Mononuclear cell (primary cell): Measurements from ENCODE around the gene FRS3. TPM values are rescaled to one million over a fixed set of nuclear protein-coding genes. Genes with fewer than 3 reads are reported as not detected.

Experiments used
- H3K27me3 ChIP-seq: 2 replicates; pipeline ENCODE4 v1.6.0; 2011; ENCODE audit warnings: low read length, control low read depth; ENCODE audit not compliant: insufficient read depth
- H3K4me1 ChIP-seq: 2 replicates; pipeline ENCODE4 v1.5.1; 2011; ENCODE audit warnings: mild to moderate bottlenecking, low read length, control low read depth; ENCODE audit not compliant: insufficient read depth
- H3K4me3 ChIP-seq: 2 replicates; pipeline ENCODE4 v1.5.1; 2011; ENCODE audit warnings: mild to moderate bottlenecking, low read length, moderate library complexity
- H3K9me3 ChIP-seq: 2 replicates; pipeline ENCODE4 v1.5.1; 2011; ENCODE audit warnings: low read depth, mild to moderate bottlenecking, control low read depth, low read length
- total RNA-seq: library from RNA; depleted of rRNA; stranded (reverse); fragments of >200 nt; gene quantifications from one replicate; pipeline ENCODE4 v1.2.3, GENCODE V29; 2012

The FRS3 gene
- total RNA-seq, 1 donor, result 2.1 TPM

DNA sequence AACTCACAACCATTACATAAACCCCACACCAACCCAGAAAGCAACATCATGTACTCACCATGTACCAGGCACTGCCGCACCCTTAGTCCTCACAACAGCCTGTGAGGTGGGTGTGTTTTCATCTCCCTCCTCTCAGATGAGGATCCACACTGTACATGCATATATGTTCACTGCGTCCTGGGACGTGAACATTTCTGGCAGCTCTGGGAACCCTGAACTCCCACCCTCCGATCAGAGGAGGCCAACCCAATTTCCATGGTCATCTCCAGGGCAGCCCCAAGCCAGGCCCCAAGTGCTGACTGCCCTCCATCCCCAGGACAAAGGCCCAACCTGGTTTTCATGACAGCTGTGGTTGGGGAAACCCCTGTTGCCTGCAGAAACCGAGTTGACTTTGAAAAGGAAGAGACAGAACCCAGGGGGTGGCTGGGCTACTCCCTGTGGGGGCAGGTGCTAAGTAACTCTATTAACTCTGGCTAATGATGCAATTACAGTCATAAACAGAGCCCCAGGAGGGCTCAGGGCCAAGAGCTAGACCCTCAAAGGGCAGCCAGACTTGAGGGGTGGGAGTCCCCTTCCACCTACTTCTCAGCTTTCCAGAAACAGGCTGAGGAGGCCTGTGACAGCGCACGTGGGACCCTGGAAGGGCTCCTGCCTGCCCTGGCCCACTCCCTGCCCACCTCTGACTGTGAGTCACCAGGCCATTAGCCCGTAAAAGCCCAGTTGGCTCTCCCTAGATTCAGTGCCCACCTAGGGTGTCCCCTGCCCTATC, 46.9 kb downstream of the FRS3 start:
- Histone ChIP-seq H3K9me3 (no peaks in the 10 kb centered on the region), H3K4me3 (peak overlapping the region; percentile 81), H3K4me1 (peaks cover 67% of the 10 kb centered on the region), H3K27me3 (no peaks in the 10 kb centered on the region)

DNA sequence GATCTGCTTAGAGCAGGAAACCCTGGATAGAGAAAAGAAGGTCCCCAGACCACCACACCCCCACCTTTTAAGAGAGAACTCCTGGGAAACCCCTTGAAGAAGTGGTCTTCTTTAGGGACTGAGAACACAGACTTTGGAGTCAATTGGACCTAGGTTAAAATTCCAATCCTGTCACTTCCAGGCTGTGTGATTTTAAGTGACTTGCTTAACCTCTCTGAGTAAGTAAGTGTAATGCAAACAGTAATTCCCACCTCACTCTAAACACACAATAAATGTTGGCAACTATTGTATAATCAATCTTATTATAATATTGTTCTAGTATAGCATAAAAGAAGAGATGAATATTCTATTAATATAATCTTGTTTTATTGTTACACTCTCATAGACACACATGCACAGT, 47.6 kb downstream of the FRS3 start:
- H3K9me3 ChIP-seq, result no peaks in the 10 kb centered on the region
- peaks cover 73% of the 10 kb centered on the region for H3K4me1 ChIP-seq
- no peaks in the 10 kb centered on the region for H3K27me3 ChIP-seq
- H3K4me3 ChIP-seq, result no peak overlapping the region

DNA sequence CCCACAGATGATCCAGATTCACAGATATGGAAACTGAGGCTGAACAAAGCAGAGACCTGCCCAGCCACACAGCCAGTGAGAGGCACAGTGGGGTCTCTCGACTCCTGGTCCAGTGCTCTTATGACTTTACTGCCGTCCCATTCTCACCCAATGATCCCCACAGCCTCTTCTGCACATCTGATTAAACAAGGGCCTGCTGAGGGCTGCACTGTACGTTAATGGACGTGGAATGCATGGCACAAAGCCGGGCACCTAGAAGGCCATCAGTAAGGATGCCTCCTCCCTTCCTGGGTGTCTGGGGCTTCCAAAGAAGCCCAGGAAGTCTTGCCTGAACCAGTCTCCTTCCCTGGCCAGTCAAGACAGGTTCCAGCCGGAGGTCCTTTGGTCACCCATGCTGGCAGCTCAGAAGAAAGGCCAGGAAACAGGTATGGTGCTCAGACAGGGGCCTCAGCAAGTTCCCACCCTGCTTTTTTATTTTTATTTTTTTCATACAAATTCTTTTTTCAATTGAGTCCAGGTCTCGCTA, 48.1 kb downstream of the FRS3 start:
- H3K4me3 ChIP-seq, result no peak overlapping the region
- H3K27me3 ChIP-seq, result no peaks in the 10 kb centered on the region
- H3K9me3 ChIP-seq, result no peaks in the 10 kb centered on the region
- peaks cover 79% of the 10 kb centered on the region for H3K4me1 ChIP-seq

DNA sequence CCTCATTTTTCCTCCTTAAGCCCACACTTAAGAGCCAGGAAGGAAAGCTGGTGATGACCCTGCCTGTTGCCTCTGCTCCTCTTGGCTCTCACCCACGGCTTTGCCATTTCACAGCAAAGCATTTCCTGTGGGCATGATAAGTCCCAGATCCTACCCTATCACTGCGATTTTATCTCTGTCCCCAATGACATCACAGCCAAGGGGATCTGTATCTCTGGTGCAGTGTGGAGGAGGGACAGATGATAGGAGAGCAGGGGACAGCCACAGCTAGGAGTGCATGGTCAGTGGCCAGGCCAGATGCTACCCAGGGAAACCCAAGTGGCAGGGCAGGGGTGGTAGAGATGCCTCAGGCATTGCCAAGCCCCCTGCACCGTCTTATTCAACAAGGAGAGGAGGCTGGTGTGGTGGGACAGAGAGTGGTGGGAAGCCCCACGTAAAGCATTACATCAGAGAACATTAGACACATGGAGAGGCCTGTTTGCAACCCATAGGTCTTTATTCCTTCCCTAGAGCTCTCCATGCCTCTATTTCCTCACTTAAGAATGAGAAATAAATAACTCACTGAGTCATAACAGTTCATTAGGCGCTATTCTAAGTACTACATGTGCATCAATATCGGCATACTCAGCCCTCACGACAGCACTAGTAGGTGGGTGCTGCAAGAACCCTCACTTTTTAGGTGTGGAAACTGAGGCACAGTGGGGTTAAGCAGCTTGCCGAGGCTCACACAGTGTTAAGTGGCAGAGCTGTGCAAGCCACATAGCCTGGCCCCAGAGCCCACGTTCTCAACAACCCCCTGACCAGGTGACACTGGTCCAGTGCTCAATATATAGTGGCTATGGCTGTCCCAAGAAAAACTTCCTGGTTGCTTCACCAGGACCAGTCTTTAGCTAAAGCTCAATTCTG, 48.9 kb downstream of the FRS3 start:
- no peaks in the 10 kb centered on the region for H3K9me3 ChIP-seq
- no peak overlapping the region for H3K4me3 ChIP-seq
- peaks cover 84% of the 10 kb centered on the region for H3K4me1 ChIP-seq

DNA sequence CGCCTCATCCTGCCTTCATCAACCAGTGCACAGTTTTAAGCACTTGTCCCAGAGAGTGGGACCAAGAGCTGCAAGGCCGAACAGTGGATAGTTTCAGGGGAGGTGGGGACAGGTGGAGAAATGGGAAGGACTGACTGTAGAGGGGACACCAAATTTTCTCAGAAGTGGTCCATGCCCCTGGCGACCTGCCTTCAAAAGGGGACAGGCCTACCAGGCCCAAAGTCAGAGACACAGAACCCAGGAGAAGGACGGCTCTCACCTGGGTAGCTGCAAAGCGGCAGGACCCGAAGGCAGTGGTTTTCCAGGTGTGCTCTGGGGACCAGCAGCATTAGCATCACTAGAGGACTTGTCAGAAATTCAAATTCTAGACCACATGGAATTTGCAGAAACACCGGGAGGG, 50.1 kb downstream of the FRS3 start:
- H3K27me3 ChIP-seq, result no peaks in the 10 kb centered on the region
- H3K9me3 ChIP-seq, result no peaks in the 10 kb centered on the region
- H3K4me3 ChIP-seq, result no peak overlapping the region
- peaks cover 93% of the 10 kb centered on the region for H3K4me1 ChIP-seq

More for the DNA sequence above, 48.9 kb downstream of the FRS3 start:
- H3K27me3 ChIP-seq, result no peaks in the 10 kb centered on the region

DNA sequence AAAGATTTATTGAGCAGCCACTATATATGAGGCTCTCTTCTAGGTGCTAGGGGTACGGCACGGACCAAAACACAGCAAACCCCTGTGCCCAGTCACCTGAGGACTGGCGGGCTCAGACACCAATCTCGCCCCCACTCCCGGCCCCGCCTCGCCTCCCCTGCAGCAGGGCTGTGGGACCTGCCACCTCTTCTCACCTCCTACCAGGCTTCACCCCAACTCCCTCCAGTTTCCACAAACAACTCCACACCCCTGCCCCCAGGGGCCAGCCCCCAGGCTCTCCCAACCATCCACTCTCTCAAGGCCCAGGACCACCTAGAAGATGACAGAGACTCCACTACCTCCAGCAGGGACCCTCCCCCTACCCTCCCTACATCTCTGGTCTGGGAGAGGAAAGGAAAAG, 50.7 kb downstream of the FRS3 start:
- Histone ChIP-seq H3K9me3 (no peaks in the 10 kb centered on the region), H3K4me3 (no peak overlapping the region), H3K4me1 (peaks cover 99% of the 10 kb centered on the region), H3K27me3 (no peaks in the 10 kb centered on the region)

DNA sequence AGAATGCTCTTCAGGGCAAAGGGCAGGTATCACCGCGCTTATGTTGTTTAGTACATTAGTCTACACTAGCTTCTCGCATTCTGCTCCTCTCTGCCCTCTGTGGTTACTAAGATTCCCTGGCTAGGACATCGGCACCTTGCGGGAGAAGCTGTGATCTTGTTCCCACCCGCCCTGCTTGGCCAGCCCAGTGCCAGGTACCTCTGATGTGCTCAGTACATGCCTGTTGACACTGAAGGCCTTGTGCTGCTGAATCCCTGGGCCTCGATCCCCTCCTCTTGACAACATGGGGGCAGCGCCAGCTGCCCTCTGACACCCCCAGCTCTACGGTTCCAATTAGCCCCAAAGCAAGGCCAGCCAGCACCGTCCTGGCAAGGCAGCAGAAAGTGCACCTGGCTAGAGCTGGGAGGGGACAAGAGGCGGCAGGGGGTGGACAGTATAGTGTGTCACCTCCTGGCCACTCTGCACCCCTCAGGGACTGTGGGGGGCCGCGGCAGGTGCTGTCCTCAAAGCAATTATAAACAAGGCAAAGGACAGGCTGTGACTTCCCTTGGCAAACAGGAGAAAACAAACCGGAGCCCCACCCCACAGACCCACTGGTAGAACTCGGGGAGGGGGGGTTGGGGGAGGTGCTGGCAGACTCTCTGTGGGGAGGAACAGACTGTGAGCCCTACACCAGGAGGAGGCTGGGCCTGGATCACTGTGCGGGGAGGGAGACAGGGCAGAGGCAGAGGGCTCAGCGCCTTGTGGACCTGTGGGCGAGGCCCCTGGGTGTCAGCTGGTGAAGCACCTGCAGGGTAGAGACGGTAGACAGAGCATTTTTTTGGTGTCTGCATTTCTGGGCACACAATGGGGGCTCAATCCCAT, 51.4 kb downstream of the FRS3 start:
- Histone ChIP-seq H3K9me3 (no peaks in the 10 kb centered on the region), H3K27me3 (no peaks in the 10 kb centered on the region), H3K4me1 (peaks cover 99% of the 10 kb centered on the region), H3K4me3 (no peak overlapping the region)

DNA sequence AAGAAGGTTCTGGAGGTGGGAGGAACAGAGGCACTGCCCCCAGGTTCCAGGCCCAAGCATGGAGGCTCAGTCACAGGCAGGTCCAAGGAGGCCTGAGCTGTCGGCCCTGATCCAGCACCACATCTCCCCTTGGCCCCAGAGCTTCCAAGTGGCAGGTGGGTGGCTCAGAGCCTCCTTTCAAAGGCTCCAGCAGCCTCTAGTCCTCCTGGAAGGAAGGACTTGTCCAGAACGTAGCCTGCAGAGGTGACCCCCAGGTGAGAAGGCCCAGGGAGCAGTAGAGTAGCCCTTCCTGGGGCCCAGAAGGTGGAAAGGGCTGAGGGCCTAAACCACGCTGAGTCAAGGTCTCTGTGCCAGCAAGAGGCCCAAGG, 52.0 kb downstream of the FRS3 start:
- no peak overlapping the region for H3K4me3 ChIP-seq
- H3K27me3 ChIP-seq, result no peaks in the 10 kb centered on the region
- H3K4me1 ChIP-seq, result peaks cover 99% of the 10 kb centered on the region
- no peaks in the 10 kb centered on the region for H3K9me3 ChIP-seq

DNA sequence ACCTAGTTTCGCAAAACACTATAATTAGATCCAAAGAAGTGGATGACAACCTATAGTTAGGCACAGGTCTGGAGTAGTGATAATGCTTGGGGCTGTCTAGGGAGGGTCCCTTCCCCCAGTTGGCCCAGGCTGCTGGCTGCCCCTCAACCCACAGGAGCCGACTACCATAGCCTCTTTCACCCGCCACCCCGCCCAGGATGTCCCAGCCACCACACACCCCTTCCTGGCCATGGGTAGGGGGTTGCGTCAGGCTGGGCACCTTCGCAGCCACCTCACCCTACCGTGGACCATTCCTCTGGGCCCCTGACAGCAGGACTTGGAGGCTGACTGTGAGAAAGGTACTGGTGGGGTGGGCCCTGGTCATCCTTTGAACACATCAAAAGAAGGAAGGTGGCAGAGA, 52.8 kb downstream of the FRS3 start:
- Histone ChIP-seq H3K4me3 (no peak overlapping the region), H3K27me3 (no peaks in the 10 kb centered on the region), H3K9me3 (no peaks in the 10 kb centered on the region), H3K4me1 (peaks cover 100% of the 10 kb centered on the region)

DNA sequence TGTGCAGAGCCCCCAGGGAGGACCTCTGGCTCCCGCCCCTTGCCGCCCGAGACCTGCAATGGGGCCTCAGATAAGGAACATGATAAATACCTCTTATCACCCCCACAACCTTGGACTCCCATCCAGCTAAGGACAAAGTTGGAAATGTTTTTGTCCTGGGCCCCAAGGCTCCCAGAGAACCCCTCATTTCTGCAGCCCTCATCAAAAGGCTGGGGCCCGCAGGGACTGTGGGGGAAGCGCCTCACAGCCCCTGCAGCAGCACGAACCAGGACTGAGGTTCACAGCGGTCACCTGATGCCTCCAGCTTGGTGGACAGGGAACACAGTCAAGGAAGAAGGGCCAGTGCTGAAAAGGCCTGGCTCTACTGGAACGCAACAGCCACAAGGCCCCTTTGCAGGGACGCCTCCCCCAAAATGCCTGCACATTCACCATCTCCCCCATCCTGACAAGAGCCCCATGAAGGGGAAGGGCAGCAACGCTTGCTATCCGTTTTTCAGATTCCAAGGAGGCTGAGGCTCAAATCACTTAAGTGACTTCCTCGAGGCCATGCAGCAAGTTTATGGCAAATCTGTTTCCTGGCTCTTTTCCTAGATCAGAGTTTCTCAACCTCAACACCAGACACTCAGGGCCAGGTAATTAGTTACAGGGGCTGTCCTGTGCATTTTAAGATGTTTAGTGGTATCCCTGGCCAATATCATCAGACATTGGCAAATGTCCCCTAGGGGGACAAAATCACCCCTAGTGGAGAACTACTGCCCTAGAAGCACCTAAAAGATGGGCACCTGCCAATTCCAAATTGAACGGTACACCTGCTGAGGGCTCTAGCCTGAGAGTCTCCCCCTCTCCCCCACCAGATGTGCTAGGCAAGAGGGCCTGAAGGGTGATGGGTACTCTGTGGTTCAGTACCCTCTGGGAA, 54.9 kb downstream of the FRS3 start:
- Histone ChIP-seq H3K9me3 (no peaks in the 10 kb centered on the region), H3K4me1 (peaks cover 100% of the 10 kb centered on the region), H3K27me3 (no peaks in the 10 kb centered on the region), H3K4me3 (no peak overlapping the region)

DNA sequence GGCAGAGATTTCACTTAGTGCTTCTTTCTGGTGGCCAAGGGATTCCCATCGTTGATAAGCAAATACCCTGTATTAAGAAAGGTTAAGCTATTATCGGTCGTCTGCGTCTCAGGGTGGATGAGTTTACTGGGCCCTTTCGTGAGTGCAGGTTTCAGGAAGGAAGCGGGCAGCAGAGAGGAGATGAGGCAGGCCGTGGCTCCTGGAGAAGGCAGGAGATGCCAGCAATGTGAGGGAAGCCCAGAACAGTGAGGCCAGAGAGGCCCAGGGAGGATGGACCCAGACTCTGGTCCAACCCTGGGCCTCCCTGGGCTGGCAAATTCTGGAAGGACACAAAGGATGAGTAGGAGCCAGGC, 55.5 kb downstream of the FRS3 start:
- H3K27me3 ChIP-seq, result no peaks in the 10 kb centered on the region
- no peaks in the 10 kb centered on the region for H3K9me3 ChIP-seq
- H3K4me3 ChIP-seq, result no peak overlapping the region
- H3K4me1 ChIP-seq, result peaks cover 96% of the 10 kb centered on the region

DNA sequence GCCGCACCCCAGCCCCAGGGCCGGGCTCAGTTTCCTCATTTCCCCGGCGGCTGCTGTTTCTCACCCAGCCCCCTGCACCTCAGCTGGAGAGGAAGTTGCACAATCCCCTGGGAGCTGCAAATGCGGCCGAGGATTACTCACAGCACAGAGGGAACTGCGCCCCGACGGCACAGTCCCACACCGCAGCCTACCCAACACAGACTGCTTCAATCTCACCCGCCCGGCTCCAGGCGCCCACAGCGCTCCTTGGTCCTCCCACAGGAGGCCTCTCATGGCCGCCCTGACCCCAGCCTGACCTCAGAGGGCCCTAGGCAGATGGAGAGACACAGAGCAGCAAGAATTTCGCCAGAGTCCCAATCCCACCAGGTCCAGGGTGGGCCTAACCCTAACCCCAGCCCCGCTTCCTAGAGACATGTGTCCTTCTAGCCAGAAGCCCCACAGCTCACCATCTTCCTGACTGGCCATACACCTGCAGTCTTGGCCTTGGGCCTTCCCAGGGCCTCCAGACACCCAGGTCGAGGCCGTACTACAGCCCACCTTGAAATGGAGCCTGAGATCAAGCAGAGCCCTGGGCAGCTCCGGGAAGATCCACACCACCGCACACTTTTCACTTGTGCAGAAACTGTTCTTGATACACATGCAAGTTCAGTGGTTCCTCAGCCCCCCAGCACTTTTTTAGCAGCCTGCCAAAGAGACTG, 56.0 kb downstream of the FRS3 start:
- peak overlapping the region; percentile 38 for H3K4me3 ChIP-seq

DNA sequence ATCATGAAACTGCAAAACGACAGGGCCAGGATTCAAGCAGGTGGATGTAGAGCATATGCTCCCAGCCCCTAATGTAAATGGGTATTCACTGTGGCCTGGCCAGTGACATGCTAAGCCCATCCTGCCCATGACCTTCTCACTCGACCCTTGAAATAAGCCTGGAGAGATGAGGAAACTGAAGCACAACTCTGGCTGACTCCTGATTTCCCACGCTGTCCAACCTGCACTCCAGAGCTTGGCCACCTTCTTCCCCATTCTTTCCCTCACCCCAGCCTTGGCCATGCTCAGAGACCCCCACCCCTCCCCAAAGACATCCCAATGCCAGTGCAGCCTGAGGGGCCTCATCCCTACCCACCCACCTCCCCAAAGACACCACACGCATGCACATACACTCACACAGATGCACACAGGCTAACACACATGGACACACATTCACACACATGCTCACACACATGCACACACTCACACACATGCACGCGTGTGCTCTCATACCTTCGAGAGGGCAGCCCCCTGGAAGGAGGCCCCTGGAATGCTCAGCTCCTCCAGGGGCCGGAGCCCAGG, 56.7 kb downstream of the FRS3 start:
- Histone ChIP-seq H3K4me3 (peak overlapping the region; percentile 38), H3K4me1 (peaks cover 95% of the 10 kb centered on the region), H3K27me3 (no peaks in the 10 kb centered on the region), H3K9me3 (no peaks in the 10 kb centered on the region)

More for the DNA sequence above, 56.0 kb downstream of the FRS3 start:
- Histone ChIP-seq H3K27me3 (no peaks in the 10 kb centered on the region), H3K4me1 (peaks cover 95% of the 10 kb centered on the region), H3K9me3 (no peaks in the 10 kb centered on the region)
